ENCODE data around the gene DNAJA2.
"Not testable (repeated sequence)": the region's sequence is repeated elsewhere in the genome, so short reads cannot be mapped to it uniquely, and the experiment has no call there.

DNAJA2 gene
- 128 to 363 (median 180) reads per million in 3 experiments for total RNA-seq

DNA sequence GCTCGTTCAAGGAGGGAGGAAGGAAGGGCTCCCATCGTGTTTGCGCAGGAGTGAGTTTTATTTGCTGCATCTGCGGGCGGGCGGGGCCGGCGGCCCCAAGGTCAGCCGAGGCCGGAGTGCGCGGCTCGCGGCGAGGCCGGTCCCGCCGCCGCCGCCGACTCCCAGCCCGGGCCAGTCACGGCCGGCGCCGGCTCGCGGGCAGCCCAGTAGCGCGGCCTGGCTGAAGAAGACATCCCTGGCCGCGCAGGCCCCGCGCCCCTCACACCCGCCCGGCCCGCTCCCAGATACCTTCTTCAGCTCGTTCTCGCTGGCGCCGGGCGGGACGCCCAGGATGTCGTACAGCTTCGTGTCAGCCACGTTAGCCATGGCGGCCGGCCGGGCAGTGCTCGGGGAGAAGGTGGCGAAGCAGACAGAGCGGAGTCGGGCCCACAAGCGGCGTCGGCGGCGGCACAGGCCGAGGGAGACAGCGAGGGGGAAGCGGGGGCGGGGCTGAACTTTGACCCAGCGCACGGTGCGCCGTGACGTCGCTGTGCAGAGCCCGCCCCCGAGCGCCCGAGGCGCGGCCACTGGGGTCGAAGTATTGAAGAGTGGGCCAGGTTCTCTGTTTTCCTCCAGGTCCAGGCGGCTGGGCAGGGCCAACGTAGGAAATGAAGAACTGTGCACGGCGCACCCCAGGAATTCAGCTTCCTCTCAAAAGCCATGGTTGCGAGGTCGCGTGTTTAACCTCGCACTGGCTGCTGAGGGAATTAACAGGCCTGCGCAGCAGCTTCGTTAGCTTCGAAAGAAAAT lies at the start of gene DNAJA2:
Gene DNAJA2, minus strand, starts transcription at position 468 of the 789 bp plus-strand sequence. Its CDS starts 102 bp downstream, at position 366.
- peak; percentile 88 for DNase-seq

- DNase-seq = no peak
Observed at GRCh38 chr16:47019568-47019967, 46.1 kb upstream of the DNAJA2 start.

GRCh38 chr16:47018223-47018891 lies 44.9 kb upstream of the DNAJA2 start:
- peak; percentile 20 for DNase-seq

DNA sequence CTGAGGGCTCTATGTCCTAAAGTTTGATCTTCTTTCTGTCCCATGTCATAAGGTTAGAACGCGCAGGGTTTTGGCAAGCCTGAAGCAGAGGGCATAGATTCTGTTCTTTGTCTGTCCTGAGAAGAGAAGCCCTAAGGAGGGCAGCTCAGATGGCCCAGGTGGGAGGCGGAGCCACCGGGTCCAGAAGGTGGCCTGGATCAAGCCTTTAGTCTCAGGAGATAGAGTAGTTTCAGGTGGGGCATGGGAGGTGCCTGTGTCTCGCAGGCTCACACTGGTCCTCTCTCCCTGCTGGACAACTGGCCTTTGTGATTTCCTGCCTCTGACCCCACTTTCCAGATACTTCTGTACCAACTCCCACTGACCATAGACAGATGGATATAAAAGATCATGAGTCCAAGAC lies 44.2 kb upstream of the DNAJA2 start:
- DNase-seq = no peak

GRCh38 chr16:47016700-47017133 lies 43.2 kb upstream of the DNAJA2 start:
- DNase-seq = no peak

- DNase-seq = no peak
Observed at GRCh38 chr16:47013910-47014309, 40.4 kb upstream of the DNAJA2 start.

DNA sequence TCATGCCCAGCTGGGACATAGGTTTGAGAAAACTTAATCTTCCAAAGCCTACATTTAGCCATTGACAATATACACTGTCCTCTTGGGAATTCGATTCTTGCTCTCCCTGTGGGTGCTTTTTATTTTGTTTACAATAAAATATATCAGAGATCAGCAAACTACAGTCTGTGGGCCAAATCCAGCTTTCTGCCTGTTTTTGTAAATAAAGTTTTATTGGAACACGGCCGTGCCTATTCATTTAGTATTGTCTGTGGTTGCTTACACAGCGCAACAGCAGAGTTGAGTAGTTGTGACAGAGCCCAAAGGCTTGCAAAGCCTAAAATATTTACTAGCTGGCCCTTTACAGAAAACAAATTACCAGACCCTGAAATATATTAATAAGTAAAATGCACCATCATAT lies 39.7 kb upstream of the DNAJA2 start:
- no peak for DNase-seq

GRCh38 chr16:47010812-47011211 lies 37.3 kb upstream of the DNAJA2 start:
- DNase-seq = not testable (repeated sequence)

GRCh38 chr16:47008612-47009011 lies 35.1 kb upstream of the DNAJA2 start:
- DNase-seq = no peak

DNA sequence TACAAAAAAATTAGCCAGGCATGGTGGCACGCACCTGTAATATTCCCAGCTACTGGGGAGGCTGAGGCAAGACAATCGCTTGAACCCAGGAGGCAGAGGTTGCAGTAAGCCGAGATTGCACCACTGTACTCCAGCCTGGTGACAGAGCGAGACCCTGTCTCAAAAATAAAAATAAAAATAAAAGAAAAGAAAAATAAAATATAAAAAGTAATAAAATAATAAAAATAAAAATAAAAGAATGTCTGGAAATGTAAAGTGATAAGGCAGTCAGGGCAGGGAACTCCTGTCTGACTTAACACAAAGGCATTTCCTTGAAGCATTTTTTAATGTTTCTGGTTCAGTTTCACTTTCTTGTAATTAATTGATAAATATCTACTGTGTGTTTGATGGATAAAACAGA lies 34.7 kb upstream of the DNAJA2 start:
- no peak for DNase-seq

- DNase-seq = no peak
Observed at GRCh38 chr16:47004652-47005051, 31.2 kb upstream of the DNAJA2 start.

DNA sequence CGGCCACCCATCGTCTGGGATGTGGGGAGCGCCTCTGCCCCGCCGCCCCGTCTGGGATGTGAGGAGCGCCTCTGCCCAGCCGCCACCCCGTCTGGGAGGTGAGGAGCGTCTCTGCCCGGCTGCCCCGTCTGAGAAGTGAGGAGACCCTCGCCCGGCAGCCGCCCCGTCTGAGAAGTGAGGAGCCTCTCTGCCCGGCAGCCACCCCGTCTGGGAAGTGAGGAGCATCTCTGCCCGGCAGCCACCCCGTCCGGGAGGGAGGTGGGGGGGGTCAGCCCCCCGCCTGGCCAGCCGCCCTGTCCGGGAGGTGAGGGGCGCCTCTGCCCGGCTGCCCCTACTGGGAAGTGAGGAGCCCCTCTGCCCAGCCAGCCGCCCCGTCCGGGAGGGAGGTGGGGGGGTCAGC lies 26.6 kb upstream of the DNAJA2 start:
- DNase-seq = not testable (repeated sequence)

DNA sequence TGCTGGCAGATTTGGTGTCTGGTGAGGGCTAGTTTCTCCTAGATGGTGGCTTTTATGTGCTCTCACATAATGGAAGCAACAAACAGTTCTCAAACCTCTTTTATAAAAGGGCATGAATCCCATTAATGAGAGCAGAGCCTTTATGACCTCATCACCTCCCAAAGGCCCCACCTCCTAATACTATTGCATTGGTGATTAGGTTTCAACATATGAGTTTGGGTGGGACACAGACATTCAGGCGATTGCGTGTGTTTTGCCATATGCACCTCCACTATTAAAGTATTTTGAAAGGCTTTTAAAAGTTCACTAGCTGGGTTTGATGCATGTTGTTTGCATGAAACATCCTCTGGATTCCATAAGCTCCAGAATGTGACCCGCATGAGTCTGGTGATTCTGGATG lies 24.4 kb upstream of the DNAJA2 start:
- no peak for DNase-seq

DNA sequence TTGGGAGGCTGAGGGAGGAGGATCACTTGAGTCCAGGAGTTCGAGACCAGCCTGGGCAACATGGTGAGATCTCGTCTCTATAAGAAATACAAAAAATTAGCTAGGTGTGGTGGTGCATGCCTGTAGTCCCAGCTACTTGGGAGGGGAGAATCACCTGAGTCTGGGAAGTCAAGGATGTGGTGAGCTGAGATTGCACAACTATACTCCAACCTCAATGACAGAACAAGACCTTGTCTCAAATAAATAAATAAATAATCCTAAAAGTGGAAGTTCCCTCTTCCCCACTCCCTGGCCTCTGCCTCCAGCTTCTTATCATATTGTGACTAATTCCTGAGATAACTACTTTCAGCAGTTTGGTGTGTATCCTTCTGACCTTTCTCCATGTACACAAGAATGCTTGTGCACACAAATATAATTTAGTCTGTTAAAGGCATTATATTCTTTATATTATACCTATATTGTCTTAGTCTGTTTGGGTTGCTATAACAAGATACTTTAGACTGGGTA lies 23.5 kb upstream of the DNAJA2 start:
- no peak for DNase-seq

GRCh38 chr16:46996391-46996790 lies 22.9 kb upstream of the DNAJA2 start:
- no peak for DNase-seq

- DNase-seq = no peak
Observed at GRCh38 chr16:46991729-46992704, 18.5 kb upstream of the DNAJA2 start.

DNA sequence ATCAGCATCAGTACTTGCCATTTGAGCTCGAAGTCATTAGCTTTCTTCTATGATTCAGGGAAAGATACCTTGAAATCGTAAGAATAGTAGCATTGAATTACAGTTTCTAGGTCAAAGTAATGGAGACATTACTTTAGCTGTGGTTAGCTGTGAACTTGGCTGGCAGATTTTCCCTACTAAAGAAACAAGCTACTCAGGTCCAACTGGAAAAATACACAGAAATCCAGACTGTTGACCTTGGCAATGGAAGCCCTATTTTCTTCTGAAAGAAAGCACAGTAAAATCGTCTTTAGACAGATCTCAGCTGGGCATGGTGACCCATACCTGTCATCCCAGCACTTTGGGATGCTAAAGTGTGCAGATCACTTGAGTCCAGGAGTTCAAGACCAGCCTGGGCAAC lies 13.4 kb upstream of the DNAJA2 start:
- no peak for DNase-seq

DNA sequence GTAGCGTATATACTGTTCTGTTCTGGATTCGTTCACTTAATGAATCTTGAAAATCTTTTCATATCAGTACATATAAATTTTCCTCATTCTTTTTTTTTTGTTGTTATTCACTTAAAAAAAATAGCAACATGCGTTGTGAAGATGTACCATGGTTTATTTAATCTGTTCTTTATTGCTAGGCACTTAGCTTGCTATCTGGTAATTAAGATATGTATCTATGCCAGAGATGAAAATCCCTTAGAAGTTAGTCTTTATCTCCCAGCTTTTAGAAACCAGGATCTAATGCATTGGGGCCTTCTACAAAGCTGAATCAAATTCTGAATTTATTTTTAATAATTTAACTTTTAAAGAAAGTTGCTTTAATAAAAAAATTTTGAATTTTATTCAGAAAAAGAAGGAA lies 13.0 kb upstream of the DNAJA2 start:
- no peak for DNase-seq

DNA sequence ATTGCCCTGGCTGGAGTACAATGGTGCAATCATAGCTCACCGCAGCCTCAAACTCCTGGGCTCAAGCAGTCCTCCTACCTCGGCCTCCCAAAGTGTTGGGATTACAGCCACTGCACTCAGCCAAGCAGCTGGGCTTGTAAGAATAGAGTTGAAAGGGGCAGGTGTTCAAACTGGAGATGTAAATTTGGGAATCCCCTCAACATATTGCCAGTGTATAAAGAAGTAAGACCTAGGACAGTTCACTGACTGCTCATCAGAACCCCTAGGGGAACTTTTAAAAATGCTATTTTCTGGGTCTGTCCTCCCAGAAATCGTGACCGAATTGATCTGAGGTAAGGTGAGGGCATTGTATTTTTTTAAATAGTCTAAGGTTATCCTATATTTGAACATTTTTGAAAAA lies 8.9 kb upstream of the DNAJA2 start:
- no peak for DNase-seq

DNA sequence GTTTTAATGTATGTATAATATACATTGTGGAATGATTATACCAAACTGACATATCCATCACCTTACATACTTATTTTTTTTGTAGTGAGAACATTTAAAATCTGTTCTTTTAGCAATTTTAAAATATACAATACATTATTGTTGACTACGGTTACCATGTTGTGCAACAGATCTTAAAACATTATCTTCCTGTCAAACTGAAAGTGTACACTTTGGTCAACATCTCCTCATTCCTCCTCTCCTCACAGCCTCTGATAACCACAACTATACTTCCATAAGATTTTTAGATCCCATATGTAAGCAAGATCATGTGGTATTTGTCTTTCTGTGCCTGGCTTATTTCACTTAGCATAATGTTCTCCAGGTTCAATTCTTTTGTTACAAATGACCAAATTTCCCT lies 7.5 kb upstream of the DNAJA2 start:
- DNase-seq = no peak

GRCh38 chr16:46976550-46976949 lies 3.1 kb upstream of the DNAJA2 start:
- DNase-seq = no peak

DNA sequence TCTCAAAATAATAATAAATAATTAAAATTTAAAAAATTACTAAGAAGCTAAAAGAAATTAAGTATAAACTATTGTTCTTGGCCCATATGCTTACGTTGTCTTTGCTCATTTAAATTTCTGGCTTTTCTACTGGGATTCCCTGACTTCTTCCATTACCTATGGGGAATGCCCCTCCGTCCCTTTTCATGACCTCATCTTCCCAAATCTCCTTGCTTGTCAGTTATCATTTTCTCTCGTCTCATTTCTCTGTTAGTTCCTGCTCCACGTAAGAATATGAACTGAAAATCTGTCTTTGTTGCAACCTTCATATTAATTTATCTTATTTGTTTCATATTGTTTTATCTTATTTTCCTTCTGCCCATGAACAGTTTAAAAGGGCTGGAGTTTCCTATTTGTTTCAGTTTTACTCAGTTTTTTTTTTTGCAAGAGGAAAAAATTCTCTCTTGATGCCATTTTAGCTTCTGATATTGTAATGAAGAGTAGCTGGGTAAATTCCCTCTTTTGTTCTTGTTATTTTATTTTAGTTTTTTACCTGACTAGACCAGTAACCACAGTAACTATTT lies 2.5 kb upstream of the DNAJA2 start:
- no peak for DNase-seq

DNA sequence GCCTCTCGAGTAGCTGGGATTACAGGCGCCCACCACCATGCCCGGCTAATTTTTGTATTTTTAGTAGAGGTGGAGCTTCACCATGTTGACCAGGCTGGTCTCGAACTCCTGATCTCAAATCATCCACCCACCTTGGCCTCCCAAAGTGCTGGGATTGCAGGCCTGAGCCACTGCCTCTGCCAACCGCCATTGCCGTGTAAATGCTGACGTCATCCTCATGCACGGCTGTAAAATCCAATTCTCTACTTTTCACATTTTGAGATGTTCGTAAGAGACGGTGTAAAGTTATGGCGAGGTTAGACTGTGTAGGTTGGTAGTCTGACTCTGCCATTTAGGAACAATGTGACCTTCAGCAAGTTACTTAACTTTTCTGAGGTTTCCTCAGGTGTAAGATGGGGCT lies 1.7 kb upstream of the DNAJA2 start:
- no peak for DNase-seq
